NCI-H2227 (cell line): Measurements from ENCODE around the gene BCAS3.
A peak's percentile ranks its signal among the peaks of the same experiment; 100 is the strongest.
"Not testable (repeated sequence)": the region's sequence is repeated elsewhere in the genome, so short reads cannot be mapped to it uniquely, and the experiment has no call there.

ENCODE experiments used
- DNase-seq: peaks from one replicate; lab custom pipeline; 2025; ENCODE audit not compliant: unreplicated experiment; lab: John Stamatoyannopoulos, UW

Gene BCAS3

GRCh38 chr17:60989846-60990245 is 312.2 kb downstream of the BCAS3 start:
- no peak for DNase-seq

DNA sequence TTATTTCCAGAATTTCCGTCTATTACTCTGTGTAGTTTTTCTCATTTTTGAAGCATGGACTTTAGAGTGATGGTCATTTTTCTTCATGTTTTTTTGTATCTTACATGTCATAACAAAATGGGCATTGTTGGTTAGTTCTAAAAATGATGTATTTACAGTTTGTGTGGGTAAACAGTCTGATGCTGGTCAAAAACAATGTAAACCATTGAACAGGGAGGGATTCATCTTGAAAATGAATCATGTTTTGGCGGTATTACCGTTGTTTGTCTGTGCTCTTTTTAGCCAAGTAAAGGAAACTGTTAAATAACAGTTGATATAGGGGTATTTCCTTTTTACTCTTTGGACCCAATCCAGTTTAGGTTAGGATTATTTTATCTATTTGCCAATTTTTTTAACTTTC is 315.8 kb downstream of the BCAS3 start:
- no peak for DNase-seq

DNA sequence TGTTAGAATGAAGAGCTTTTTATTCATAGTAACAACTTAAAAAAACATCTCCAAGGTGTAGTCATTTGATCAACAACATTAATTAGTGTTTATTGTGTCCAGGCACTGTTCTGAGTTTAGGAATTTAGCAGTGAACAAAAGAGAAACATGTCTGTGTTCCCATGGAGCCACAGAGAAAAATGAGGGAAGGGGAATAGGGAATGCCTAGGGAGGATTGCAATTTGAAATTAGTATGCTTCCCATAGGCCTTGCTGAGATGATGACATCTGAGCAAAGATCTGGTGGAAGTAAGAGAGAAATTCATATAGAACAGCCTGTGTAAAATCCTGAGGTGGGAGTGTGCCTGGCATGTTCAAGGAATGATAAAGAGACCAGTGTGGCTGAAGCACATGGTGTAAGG is 318.0 kb downstream of the BCAS3 start:
- no peak for DNase-seq

DNA sequence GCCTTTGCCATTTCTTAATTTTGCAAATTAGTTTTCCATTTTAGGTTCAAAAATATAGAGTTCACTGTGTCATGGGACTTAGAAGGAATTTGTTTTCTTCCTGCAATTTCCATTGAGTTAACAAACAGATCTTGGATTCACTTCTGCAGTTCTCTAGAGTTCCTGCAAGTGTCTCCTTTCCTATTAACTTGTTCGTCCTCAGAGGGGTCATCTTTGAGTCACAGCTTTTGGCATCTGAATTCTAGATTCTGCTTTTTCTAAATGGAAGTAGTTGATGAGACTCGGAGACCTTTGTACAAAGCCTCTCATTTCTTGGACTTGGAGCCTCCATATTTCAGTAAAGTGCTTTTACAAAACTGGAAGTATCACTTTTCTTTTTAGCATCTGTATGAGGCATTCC is 323.3 kb downstream of the BCAS3 start:
- no peak for DNase-seq

DNA sequence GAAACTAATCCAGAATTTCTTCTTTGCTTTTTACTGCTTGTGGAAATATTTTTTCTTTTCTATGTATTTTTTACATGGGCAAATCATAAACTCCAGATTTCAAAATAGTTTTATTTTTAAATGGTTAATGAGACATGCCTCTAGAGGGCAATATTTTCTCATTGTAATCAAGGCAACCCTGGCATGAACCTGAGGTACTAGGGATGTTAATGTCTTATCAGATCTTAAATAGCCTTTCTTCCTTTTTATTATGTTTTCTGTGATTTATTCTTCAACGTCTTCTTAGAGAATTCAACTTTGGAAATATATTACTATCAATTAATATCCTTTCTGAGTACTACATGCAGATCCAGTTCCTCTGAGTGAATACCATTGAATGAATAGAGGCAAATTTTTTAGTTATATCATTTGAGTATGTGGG is 324.7 kb downstream of the BCAS3 start:
- DNase-seq = peak; percentile 43

DNA sequence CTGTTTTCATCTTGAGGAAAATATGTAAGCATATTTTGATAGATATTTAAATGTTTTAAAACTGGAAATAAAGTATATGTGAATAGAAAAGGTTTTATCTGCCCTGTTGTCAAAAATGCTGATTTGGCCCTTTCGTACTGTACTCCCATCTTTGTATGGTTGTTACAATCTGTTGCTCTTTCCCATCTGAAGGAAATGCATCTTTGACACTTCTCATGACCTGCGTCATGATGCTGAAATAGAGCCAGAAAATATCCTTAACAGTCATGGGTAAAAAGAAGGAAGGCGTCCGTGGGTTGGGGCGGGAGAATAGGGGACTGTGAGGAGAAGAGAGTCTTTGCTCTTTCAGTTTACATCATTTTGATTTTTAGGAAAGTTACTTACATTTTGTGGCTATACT is 327.7 kb downstream of the BCAS3 start:
- no peak for DNase-seq

GRCh38 chr17:61005958-61006357 is 328.3 kb downstream of the BCAS3 start:
- not testable (repeated sequence) for DNase-seq

DNA sequence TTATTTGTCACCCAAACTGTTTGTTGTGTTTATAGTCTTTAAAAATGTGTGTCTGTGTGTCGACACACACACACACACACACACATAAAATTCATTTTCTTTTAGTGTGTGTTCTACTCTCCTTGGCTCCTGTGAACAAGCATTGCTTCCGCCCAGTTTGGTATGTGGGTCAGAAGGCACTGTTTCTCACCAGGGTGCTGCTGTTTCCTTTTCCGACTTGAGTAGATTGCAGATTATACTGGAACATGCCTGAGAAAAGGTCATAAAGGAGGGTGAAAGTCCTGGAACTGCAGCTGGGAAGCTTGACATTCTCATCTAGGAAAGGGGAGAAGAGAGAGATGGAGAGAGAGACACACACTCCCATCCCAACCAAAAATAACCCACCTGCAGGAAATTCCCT is 330.3 kb downstream of the BCAS3 start:
- no peak for DNase-seq

DNA sequence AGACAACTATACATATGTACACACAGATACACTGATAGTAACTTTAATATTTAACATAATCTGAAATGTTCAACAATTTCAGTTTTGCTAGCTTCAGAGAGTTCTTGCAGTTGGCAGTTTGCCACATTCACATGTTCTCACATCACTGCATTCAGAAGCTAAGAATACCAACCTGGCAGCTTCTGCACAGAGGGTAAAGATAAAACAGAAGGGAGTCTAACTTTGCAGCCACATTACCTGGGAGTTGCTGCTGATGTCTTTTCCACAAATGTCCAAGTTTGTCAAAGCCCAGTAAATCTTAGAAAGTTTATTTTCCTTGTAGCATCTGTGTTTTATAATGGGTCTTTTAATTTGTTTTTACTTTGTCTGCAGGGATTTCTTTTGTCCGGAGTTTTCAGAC is 332.0 kb downstream of the BCAS3 start:
- DNase-seq = no peak

DNA sequence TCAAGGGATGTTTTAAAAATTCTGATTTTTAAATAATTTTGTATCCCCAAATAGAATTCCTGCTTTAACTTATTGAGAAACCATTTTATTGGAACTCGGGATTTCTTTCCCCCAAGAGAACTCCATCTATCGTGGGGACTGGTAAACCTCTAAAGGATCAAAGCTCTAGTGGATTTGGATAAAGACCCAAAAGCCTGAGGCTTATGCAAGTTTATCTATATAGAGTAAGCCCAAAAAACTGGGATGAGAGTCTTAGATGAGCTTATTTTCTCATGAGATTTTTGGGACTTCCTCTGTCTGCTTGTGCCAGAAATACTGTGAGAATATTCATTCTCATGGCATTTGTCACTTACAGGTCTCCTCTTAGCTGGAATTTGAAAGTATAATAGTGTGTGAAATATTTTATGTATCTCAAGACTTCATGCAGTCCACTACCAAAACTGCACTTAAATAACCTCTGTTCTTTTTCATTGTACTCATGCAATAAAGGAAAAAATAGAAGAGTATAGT is 333.1 kb downstream of the BCAS3 start:
- DNase-seq = no peak

DNA sequence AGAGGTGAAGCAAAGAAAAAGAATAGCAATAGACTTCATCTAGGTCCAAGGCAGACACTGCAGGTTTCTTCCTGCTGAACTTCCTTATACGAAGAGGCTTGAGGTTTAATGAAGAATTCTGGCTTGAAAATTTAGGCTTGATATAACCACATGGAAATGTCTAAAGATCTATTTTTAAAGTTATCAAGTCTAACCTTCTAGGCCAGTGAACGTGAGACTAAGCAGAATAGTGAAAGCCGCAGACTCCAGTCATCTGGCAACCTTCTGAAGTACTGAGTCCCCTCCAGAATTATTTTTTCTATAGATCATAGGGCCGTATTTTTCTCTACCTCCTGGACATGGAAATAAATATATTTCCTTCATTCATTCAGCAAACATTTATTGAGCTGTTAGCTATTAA is 333.6 kb downstream of the BCAS3 start:
- DNase-seq = no peak

DNA sequence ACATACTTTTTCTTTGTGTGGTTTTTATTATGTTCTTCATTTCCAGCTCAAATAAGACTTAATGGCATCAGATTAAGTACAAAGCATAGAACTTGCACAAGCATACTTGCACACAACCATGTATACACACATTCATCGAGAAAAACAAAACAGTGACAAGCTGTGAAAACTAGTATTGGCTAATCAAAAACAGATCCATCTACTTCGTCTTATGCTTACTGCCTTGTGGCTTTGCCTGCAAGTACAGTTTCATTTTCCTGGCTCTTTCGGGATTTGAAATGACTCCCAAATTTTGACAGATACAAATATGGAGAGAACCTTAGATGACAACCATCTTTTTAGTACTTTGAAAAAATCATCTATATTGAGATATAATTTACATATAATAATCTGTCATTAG is 338.3 kb downstream of the BCAS3 start:
- no peak for DNase-seq

DNA sequence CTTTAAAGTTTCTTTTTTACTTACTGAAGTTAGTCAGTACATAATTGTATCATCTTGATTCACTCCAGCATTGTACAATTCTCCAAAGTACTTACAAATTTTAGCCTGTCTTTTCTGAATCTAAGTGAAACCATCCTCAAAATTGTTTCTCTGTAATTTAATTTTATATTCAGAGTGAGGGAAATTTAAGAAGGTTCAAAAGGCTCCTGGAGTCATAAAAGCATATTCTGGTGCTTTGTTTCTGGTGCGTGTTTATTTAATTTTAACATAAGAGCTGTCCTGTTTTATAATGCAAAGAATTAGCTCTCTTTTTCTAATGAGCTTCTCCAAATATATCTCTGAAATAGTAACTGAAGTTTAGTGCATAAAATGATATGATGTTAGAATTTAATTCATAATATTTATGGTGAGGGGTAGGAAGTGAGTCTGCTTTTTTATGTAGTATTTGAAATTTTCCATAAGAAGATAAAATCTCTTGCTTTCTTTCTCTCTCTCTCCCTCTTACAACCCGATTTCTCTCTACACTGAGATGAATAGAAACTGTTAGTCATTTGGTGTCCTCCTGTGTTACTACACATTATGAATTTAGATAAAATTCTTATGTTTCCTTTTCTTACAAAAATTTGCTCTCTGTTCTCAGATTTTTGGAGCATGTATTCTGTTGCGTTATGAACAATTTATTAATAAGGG is 339.8 kb downstream of the BCAS3 start:
- no peak for DNase-seq

GRCh38 chr17:61018938-61019337 is 341.3 kb downstream of the BCAS3 start:
- DNase-seq = no peak

- no peak for DNase-seq
These were observed 346.3 kb downstream of the BCAS3 start for GRCh38 chr17:61023996-61024395.

- DNase-seq = no peak
These were observed 349.2 kb downstream of the BCAS3 start for GRCh38 chr17:61026818-61027217.

- DNase-seq = no peak
These were observed 351.5 kb downstream of the BCAS3 start for GRCh38 chr17:61029181-61029580.

DNA sequence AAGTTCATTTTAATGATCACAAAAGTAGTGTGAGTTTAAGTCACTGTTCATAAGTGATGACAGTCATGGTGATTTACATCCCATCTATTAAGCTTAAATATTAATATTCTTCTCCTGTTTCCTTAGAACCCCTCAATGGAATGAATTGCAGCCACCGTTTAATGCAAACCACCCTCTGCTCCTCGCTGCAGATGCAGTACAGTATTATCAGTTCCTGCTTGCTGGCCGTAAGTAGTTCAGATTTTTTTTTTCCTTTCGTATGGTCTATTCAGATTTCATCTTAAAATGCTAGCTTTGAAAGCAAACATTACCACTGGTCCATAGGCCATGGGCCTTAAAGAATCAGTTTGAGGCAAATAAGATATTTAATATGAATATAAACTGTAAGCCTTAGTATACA is 363.0 kb downstream of the BCAS3 start:
- DNase-seq = no peak

DNA sequence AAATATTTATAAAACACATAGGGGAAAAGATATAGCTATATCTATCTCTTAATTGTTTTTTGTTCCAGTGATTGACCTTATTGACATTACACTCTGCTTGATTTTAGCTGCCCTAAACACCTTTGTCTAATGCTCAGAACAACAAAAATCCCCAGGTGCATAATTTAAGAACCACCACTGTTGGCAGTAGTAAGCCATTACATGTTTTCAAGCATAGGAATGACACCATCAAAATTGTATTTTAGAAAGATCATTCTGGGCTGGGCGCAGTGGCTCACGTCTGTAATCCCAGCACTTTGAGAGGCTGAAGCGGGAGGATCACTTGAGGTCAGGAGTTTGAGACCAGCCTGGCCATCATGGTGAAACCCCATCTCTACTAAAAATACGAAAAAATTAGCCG is 364.7 kb downstream of the BCAS3 start:
- not testable (repeated sequence) for DNase-seq

DNA sequence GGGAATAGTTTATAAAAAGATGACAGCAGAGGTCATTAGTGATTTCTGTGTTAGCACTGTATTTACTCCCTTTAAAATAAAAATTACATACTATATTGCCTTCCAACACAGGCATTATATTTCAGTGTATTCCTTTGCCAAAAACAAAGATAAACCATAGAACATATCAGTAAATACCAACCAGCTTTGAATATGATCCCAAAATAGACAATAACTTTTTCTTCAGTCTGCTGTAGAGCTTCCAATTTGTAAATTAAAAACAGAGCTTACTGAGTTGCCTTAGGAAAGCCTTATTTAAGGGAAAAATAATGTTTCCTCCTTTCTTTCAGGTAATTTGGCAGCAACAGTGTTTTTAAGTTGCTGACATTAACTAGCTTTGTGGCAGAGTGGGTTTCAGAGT is 369.9 kb downstream of the BCAS3 start:
- DNase-seq = no peak

GRCh38 chr17:61048376-61049106 is 370.9 kb downstream of the BCAS3 start:
- no peak for DNase-seq

GRCh38 chr17:61053469-61053868 is 375.8 kb downstream of the BCAS3 start:
- no peak for DNase-seq

- DNase-seq = no peak
These were observed 376.8 kb downstream of the BCAS3 start for GRCh38 chr17:61054436-61054835.
